HEK293 (cell line): ENCODE results near the gene CDC14A.

Experiments
- HOXA7 ChIP-seq: sonication (generic); formaldehyde crosslinking; IDR thresholded peaks from 2 replicates; pipeline ENCODE4 v1.8.1; 2022; ENCODE audit warnings: missing genetic modification reagents, borderline replicate concordance
- HOXD13 ChIP-seq: sonication (generic); formaldehyde crosslinking; IDR thresholded peaks from 2 replicates; pipeline ENCODE4 v1.8.0; 2022; ENCODE audit warnings: missing genetic modification reagents, borderline replicate concordance
- KLF7 ChIP-seq: fragments of 450-650 bp; formaldehyde crosslinking; IDR thresholded peaks from 2 replicates; pipeline ENCODE4 v1.5.1; 2016; ENCODE audit warnings: missing biosample characterization, missing genetic modification characterization, borderline replicate concordance
- KLF9 ChIP-seq: fragments of 450-650 bp; formaldehyde crosslinking; IDR thresholded peaks from 2 replicates; pipeline ENCODE4 v1.5.1; 2016; ENCODE audit warnings: missing biosample characterization, missing genetic modification characterization, low read depth
- PRDM1 ChIP-seq: fragments of 450-650 bp; formaldehyde crosslinking; IDR thresholded peaks from 2 replicates; pipeline ENCODE4; 2016; ENCODE audit warnings: missing biosample characterization, missing genetic modification characterization
- SP3 ChIP-seq: fragments of 450-650 bp; formaldehyde crosslinking; IDR thresholded peaks from 2 replicates; pipeline ENCODE4 v1.5.1; 2016; ENCODE audit warnings: missing biosample characterization, missing genetic modification characterization
- YY2 ChIP-seq: fragments of 450-650 bp; formaldehyde crosslinking; IDR thresholded peaks from 2 replicates; pipeline ENCODE4 v1.5.1; 2016; ENCODE audit warnings: missing biosample characterization, missing genetic modification characterization
- ZBTB1 ChIP-seq: fragments of 450-650 bp; formaldehyde crosslinking; IDR thresholded peaks from 2 replicates; pipeline ENCODE4 v1.5.1; 2016; ENCODE audit warnings: missing biosample characterization, missing genetic modification characterization
- ZBTB20 ChIP-seq: fragments of 450-650 bp; formaldehyde crosslinking; IDR thresholded peaks from 2 replicates; pipeline ENCODE4 v1.5.1; 2016; ENCODE audit warnings: missing biosample characterization, missing genetic modification characterization
- ZBTB21 ChIP-seq: fragments of 450-650 bp; formaldehyde crosslinking; IDR thresholded peaks from 2 replicates; pipeline ENCODE4 v1.5.1; 2017; ENCODE audit warnings: missing biosample characterization, missing genetic modification characterization
- ZBTB48 ChIP-seq: fragments of 450-650 bp; formaldehyde crosslinking; IDR thresholded peaks from 2 replicates; pipeline ENCODE4 v1.5.1; 2016; ENCODE audit warnings: missing biosample characterization, missing genetic modification characterization
- ZFP41 ChIP-seq: fragments of 450-650 bp; formaldehyde crosslinking; IDR thresholded peaks from 2 replicates; pipeline ENCODE4 v1.5.1; 2016; ENCODE audit warnings: missing biosample characterization, missing genetic modification characterization, borderline replicate concordance
- ZNF114 ChIP-seq: fragments of 450-650 bp; formaldehyde crosslinking; IDR thresholded peaks from 2 replicates; pipeline ENCODE4 v1.5.0; 2017; ENCODE audit warnings: missing biosample characterization, missing genetic modification characterization
- ZNF133 ChIP-seq: fragments of 450-650 bp; formaldehyde crosslinking; IDR thresholded peaks from 2 replicates; pipeline ENCODE4 v1.5.1; 2016; ENCODE audit warnings: missing biosample characterization, missing genetic modification characterization
- ZNF146 ChIP-seq: fragments of 450-650 bp; formaldehyde crosslinking; IDR thresholded peaks from 2 replicates; pipeline ENCODE4 v1.5.1; 2016; ENCODE audit warnings: missing biosample characterization, missing genetic modification characterization
- ZNF169 ChIP-seq: fragments of 450-650 bp; formaldehyde crosslinking; IDR thresholded peaks from 2 replicates; pipeline ENCODE4 v1.5.1; 2016; ENCODE audit warnings: missing biosample characterization, missing genetic modification characterization
- ZNF174 ChIP-seq: fragments of 450-650 bp; formaldehyde crosslinking; IDR thresholded peaks from 2 replicates; pipeline ENCODE4 v1.5.0; 2017; ENCODE audit warnings: missing biosample characterization, mild to moderate bottlenecking, missing genetic modification characterization
- ZNF19 ChIP-seq: fragments of 450-650 bp; formaldehyde crosslinking; IDR thresholded peaks from 2 replicates; pipeline ENCODE4; 2016; ENCODE audit warnings: missing biosample characterization, missing genetic modification characterization, low read depth
- ZNF311 ChIP-seq: fragments of 450-650 bp; formaldehyde crosslinking; IDR thresholded peaks from 2 replicates; pipeline ENCODE4 v1.5.1; 2017; ENCODE audit warnings: missing biosample characterization, missing genetic modification characterization, borderline replicate concordance
- ZNF324 ChIP-seq: fragments of 450-650 bp; formaldehyde crosslinking; IDR thresholded peaks from 2 replicates; pipeline ENCODE4 v1.5.1; 2016; ENCODE audit warnings: missing biosample characterization, missing genetic modification characterization
- ZNF354C ChIP-seq: fragments of 450-650 bp; formaldehyde crosslinking; IDR thresholded peaks from 2 replicates; pipeline ENCODE4 v1.5.1; 2016; ENCODE audit warnings: missing biosample characterization, missing genetic modification characterization, low read depth, borderline replicate concordance
- ZNF544 ChIP-seq: fragments of 450-650 bp; formaldehyde crosslinking; IDR thresholded peaks from 2 replicates; pipeline ENCODE4 v1.5.0; 2017; ENCODE audit warnings: missing biosample characterization, missing genetic modification characterization
- ZNF548 ChIP-seq: fragments of 450-650 bp; formaldehyde crosslinking; IDR thresholded peaks from 2 replicates; pipeline ENCODE4 v1.5.1; 2016; ENCODE audit warnings: missing biosample characterization, missing genetic modification characterization
- ZNF677 ChIP-seq: fragments of 450-650 bp; IDR thresholded peaks from 2 replicates; pipeline ENCODE4 v1.5.0; 2018; ENCODE audit warnings: missing biosample characterization, mild to moderate bottlenecking, missing genetic modification characterization, moderate library complexity
- ZSCAN23 ChIP-seq: fragments of 450-650 bp; formaldehyde crosslinking; IDR thresholded peaks from 2 replicates; pipeline ENCODE4 v1.5.1; 2016; ENCODE audit warnings: missing biosample characterization, missing genetic modification characterization
- TF ChIP-seq, protein P1 (sequence below): fragments of 450-650 bp; formaldehyde crosslinking; IDR thresholded peaks from 2 replicates; pipeline ENCODE4 v1.5.1; 2016; ENCODE audit warnings: missing biosample characterization, missing genetic modification characterization
- TF ChIP-seq, protein P2 (sequence below): fragments of 450-650 bp; formaldehyde crosslinking; IDR thresholded peaks from 2 replicates; pipeline ENCODE4 v1.5.1; 2016; ENCODE audit warnings: missing biosample characterization, missing genetic modification characterization
- TF ChIP-seq, protein P3 (sequence below): fragments of 450-650 bp; formaldehyde crosslinking; IDR thresholded peaks from 2 replicates; pipeline ENCODE4 v1.5.1; 2016; ENCODE audit warnings: missing biosample characterization, missing genetic modification characterization, low read depth
- TF ChIP-seq, protein P4 (sequence below): fragments of 450-650 bp; formaldehyde crosslinking; IDR thresholded peaks from 2 replicates; pipeline ENCODE4 v1.5.1; 2016; ENCODE audit warnings: missing biosample characterization, missing genetic modification characterization
- TF ChIP-seq, protein P5 (sequence below): fragments of 450-650 bp; formaldehyde crosslinking; IDR thresholded peaks from 2 replicates; pipeline ENCODE4 v1.5.1; 2016; ENCODE audit warnings: missing biosample characterization, missing genetic modification characterization
- TF ChIP-seq, protein P6 (sequence below): fragments of 450-650 bp; formaldehyde crosslinking; IDR thresholded peaks from 2 replicates; pipeline ENCODE4 v1.5.1; 2016; ENCODE audit warnings: missing biosample characterization, missing genetic modification characterization

Gene CDC14A

DNA sequence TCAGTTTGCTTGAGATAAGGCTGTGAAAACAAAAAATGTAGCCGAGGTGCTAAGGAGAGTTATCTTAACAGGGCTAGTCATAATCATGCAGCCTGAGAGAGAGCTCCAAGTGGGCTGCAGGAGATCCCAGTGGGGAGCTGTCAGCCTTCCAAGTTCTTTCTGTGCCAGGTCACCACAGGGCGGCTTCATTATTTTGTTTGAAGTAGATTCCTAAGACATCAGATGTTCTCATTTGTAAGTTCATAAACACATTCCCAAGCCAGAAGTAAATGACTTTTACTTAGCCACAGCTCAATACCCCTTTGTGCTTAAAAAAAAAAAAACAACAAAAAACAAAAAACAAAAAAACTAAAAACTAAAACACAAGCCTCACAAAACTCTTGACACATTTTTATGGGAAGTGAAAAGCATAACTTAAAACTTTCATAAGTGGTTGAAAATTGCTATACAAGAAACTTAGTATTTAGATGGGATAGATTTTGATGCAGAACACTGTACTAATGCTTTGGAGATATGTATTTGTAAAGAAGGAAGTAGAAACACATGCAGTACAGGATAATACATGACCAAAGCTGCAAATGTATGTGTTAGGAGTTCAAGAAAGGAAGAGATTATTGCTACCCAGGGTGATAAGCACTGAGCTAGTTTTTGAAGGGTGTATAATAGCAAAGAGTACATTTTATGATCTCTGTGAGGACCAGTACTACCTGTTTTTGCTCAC is 8.6 kb downstream of the CDC14A start (continued):
- no peak for TF ChIP-seq SP3
- TF ChIP-seq ZBTB21 (tag by site-specific recombination): no peak
- TF ChIP-seq ZSCAN23 (tag by site-specific recombination): no peak
- TF ChIP-seq HOXD13 (CRISPR knock-in tag): no peak
- TF ChIP-seq ZNF544: no peak
- TF ChIP-seq KLF7 (tag by site-specific recombination): no peak
- TF ChIP-seq ZNF677: no peak
- TF ChIP-seq ZFP41 (tag by site-specific recombination): no peak
- TF ChIP-seq YY2 (tag by site-specific recombination): no peak
- TF ChIP-seq, protein P1, sequence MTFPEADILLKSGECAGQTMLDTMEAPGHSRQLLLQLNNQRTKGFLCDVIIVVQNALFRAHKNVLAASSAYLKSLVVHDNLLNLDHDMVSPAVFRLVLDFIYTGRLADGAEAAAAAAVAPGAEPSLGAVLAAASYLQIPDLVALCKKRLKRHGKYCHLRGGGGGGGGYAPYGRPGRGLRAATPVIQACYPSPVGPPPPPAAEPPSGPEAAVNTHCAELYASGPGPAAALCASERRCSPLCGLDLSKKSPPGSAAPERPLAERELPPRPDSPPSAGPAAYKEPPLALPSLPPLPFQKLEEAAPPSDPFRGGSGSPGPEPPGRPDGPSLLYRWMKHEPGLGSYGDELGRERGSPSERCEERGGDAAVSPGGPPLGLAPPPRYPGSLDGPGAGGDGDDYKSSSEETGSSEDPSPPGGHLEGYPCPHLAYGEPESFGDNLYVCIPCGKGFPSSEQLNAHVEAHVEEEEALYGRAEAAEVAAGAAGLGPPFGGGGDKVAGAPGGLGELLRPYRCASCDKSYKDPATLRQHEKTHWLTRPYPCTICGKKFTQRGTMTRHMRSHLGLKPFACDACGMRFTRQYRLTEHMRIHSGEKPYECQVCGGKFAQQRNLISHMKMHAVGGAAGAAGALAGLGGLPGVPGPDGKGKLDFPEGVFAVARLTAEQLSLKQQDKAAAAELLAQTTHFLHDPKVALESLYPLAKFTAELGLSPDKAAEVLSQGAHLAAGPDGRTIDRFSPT (tag by site-specific recombination): no peak
- TF ChIP-seq HOXA7 (CRISPR knock-in tag): no peak
- no peak for TF ChIP-seq ZBTB20
- no peak for TF ChIP-seq ZNF324 (tag by site-specific recombination)
- TF ChIP-seq, protein P2, sequence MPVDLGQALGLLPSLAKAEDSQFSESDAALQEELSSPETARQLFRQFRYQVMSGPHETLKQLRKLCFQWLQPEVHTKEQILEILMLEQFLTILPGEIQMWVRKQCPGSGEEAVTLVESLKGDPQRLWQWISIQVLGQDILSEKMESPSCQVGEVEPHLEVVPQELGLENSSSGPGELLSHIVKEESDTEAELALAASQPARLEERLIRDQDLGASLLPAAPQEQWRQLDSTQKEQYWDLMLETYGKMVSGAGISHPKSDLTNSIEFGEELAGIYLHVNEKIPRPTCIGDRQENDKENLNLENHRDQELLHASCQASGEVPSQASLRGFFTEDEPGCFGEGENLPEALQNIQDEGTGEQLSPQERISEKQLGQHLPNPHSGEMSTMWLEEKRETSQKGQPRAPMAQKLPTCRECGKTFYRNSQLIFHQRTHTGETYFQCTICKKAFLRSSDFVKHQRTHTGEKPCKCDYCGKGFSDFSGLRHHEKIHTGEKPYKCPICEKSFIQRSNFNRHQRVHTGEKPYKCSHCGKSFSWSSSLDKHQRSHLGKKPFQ: peak; percentile 39; the same call in 1 of the 2 replicates
- TF ChIP-seq ZNF114 (tag by site-specific recombination): no peak
- TF ChIP-seq ZNF19 (tag by site-specific recombination): no peak
- TF ChIP-seq, protein P3, sequence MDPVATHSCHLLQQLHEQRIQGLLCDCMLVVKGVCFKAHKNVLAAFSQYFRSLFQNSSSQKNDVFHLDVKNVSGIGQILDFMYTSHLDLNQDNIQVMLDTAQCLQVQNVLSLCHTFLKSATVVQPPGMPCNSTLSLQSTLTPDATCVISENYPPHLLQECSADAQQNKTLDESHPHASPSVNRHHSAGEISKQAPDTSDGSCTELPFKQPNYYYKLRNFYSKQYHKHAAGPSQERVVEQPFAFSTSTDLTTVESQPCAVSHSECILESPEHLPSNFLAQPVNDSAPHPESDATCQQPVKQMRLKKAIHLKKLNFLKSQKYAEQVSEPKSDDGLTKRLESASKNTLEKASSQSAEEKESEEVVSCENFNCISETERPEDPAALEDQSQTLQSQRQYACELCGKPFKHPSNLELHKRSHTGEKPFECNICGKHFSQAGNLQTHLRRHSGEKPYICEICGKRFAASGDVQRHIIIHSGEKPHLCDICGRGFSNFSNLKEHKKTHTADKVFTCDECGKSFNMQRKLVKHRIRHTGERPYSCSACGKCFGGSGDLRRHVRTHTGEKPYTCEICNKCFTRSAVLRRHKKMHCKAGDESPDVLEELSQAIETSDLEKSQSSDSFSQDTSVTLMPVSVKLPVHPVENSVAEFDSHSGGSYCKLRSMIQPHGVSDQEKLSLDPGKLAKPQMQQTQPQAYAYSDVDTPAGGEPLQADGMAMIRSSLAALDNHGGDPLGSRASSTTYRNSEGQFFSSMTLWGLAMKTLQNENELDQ: no peak
- TF ChIP-seq ZNF146 (tag by site-specific recombination): peak; percentile 69
- no peak for TF ChIP-seq ZNF174
- TF ChIP-seq PRDM1 (tag by site-specific recombination): peak; percentile 74
- TF ChIP-seq, protein P4, sequence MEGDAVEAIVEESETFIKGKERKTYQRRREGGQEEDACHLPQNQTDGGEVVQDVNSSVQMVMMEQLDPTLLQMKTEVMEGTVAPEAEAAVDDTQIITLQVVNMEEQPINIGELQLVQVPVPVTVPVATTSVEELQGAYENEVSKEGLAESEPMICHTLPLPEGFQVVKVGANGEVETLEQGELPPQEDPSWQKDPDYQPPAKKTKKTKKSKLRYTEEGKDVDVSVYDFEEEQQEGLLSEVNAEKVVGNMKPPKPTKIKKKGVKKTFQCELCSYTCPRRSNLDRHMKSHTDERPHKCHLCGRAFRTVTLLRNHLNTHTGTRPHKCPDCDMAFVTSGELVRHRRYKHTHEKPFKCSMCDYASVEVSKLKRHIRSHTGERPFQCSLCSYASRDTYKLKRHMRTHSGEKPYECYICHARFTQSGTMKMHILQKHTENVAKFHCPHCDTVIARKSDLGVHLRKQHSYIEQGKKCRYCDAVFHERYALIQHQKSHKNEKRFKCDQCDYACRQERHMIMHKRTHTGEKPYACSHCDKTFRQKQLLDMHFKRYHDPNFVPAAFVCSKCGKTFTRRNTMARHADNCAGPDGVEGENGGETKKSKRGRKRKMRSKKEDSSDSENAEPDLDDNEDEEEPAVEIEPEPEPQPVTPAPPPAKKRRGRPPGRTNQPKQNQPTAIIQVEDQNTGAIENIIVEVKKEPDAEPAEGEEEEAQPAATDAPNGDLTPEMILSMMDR (tag by site-specific recombination): no peak
- TF ChIP-seq KLF9 (tag by site-specific recombination): no peak
- TF ChIP-seq, protein P5, sequence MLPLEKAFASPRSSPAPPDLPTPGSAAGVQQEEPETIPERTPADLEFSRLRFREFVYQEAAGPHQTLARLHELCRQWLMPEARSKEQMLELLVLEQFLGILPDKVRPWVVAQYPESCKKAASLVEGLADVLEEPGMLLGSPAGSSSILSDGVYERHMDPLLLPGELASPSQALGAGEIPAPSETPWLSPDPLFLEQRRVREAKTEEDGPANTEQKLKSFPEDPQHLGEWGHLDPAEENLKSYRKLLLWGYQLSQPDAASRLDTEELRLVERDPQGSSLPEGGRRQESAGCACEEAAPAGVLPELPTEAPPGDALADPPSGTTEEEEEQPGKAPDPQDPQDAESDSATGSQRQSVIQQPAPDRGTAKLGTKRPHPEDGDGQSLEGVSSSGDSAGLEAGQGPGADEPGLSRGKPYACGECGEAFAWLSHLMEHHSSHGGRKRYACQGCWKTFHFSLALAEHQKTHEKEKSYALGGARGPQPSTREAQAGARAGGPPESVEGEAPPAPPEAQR (tag by site-specific recombination): no peak
- TF ChIP-seq ZNF354C (tag by site-specific recombination): no peak
- no peak for TF ChIP-seq ZBTB48
- TF ChIP-seq ZNF133 (tag by site-specific recombination): no peak
- no peak for TF ChIP-seq ZNF169 (tag by site-specific recombination)
- no peak for TF ChIP-seq ZBTB1 (tag by site-specific recombination)
- TF ChIP-seq ZNF548 (tag by site-specific recombination): no peak
- TF ChIP-seq, protein P6, sequence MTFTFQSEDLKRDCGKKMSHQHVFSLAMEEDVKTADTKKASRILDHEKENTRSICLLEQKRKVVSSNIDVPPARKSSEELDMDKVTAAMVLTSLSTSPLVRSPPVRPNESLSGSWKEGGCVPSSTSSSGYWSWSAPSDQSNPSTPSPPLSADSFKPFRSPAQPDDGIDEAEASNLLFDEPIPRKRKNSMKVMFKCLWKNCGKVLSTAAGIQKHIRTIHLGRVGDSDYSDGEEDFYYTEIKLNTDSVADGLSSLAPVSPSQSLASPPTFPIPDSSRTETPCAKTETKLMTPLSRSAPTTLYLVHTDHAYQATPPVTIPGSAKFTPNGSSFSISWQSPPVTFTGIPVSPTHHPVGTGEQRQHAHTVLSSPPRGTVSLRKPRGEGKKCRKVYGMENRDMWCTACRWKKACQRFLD (tag by site-specific recombination): no peak
- no peak for TF ChIP-seq ZNF311 (tag by site-specific recombination)
